H9 (cell line): ENCODE measurements around the gene PGR. TPM values are rescaled to one million over a fixed set of nuclear protein-coding genes. Genes with fewer than 3 reads are reported as not detected.

ENCODE experiments used
- DNase-seq: peaks from one replicate; pipeline ENCODE4 v3.0.0-alpha.2; 2017
- H2AFZ ChIP-seq: one replicate; pipeline ENCODE4 v1.6.1; 2013; ENCODE audit warnings: mild to moderate bottlenecking, low read length, control low read depth, moderate library complexity
- H2AK5ac ChIP-seq: 2 replicates; pipeline ENCODE4 v1.6.1; 2013; ENCODE audit warnings: low read length, control low read depth, mixed read lengths; ENCODE audit not compliant: insufficient read length
- H2BK120ac ChIP-seq: one replicate; pipeline ENCODE4 v1.6.1; 2013; ENCODE audit warnings: low read depth, mild to moderate bottlenecking, low read length, control low read depth, inconsistent platforms; ENCODE audit not compliant: poor library complexity, severe bottlenecking
- H2BK12ac ChIP-seq: 2 replicates; pipeline ENCODE4 v1.6.1; 2013; ENCODE audit warnings: low read length, control low read depth, mixed read lengths, low read depth; ENCODE audit not compliant: insufficient read length
- H2BK15ac ChIP-seq: 2 replicates; pipeline ENCODE4 v1.6.1; 2013; ENCODE audit warnings: low read depth, low read length, control low read depth
- H2BK20ac ChIP-seq: one replicate; pipeline ENCODE4 v1.6.1; 2013; ENCODE audit warnings: low read depth, mild to moderate bottlenecking, low read length, control low read depth, inconsistent platforms; ENCODE audit not compliant: poor library complexity, severe bottlenecking
- H2BK5ac ChIP-seq: 2 replicates; pipeline ENCODE4 v1.6.1; 2013; ENCODE audit warnings: low read length, control low read depth, mixed read lengths; ENCODE audit not compliant: insufficient read length
- H3K14ac ChIP-seq: 2 replicates; pipeline ENCODE4 v1.6.1; 2013; ENCODE audit warnings: low read length, control low read depth; ENCODE audit not compliant: insufficient read depth
- H3K18ac ChIP-seq: 2 replicates; pipeline ENCODE4 v1.6.1; 2013; ENCODE audit warnings: low read depth, mild to moderate bottlenecking, mixed read lengths, low read length, control low read depth; ENCODE audit not compliant: insufficient read length
- H3K23ac ChIP-seq: 2 replicates; pipeline ENCODE4 v1.6.1; 2013; ENCODE audit warnings: low read length, control low read depth, mixed read lengths, low read depth; ENCODE audit not compliant: insufficient read length
- H3K23me2 ChIP-seq: 2 replicates; pipeline ENCODE4 v1.6.1; 2013; ENCODE audit warnings: low read depth, mild to moderate bottlenecking, mixed read lengths, low read length, control low read depth; ENCODE audit not compliant: insufficient read length, poor library complexity, severe bottlenecking
- H3K27ac ChIP-seq: 2 replicates; pipeline ENCODE4 v1.5.1; 2013; ENCODE audit warnings: low read length, control low read depth, mixed read lengths, low read depth; ENCODE audit not compliant: insufficient read length
- H3K27me3 ChIP-seq: 2 replicates; pipeline ENCODE4 v1.6.1; 2013; ENCODE audit warnings: low read length, control low read depth, inconsistent platforms; ENCODE audit not compliant: insufficient read depth
- H3K4ac ChIP-seq: 2 replicates; pipeline ENCODE4 v1.6.1; 2013; ENCODE audit warnings: low read depth, mild to moderate bottlenecking, control low read depth, inconsistent platforms, low read length, moderate library complexity
- H3K4me1 ChIP-seq: 2 replicates; pipeline ENCODE4 v1.6.1; 2013; ENCODE audit warnings: low read length, control low read depth, inconsistent platforms; ENCODE audit not compliant: insufficient read depth
- H3K4me2 ChIP-seq: 2 replicates; pipeline ENCODE4 v1.6.1; 2013; ENCODE audit warnings: low read length, control low read depth, mixed read lengths; ENCODE audit not compliant: insufficient read length, insufficient read depth
- H3K56ac ChIP-seq: 2 replicates; pipeline ENCODE4 v1.6.1; 2013; ENCODE audit warnings: low read depth, mild to moderate bottlenecking, mixed read lengths, low read length, control low read depth; ENCODE audit not compliant: insufficient read length
- H3K79me1 ChIP-seq: 2 replicates; pipeline ENCODE4 v1.6.1; 2013; ENCODE audit warnings: low read depth, mild to moderate bottlenecking, moderate library complexity, low read length, control low read depth, inconsistent platforms; ENCODE audit not compliant: insufficient read depth, poor library complexity, severe bottlenecking
- H3K79me2 ChIP-seq: 2 replicates; pipeline ENCODE4 v1.6.1; 2013; ENCODE audit warnings: low read length, control low read depth, inconsistent platforms; ENCODE audit not compliant: insufficient read depth
- H3K9ac ChIP-seq: 2 replicates; pipeline ENCODE4 v1.6.1; 2013; ENCODE audit warnings: low read length, control low read depth, mixed read lengths; ENCODE audit not compliant: insufficient read length; ENCODE audit errors: extremely low read depth
- H3K9me3 ChIP-seq: one replicate; pipeline ENCODE4 v1.6.1; 2013; ENCODE audit warnings: low read depth, low read length, inconsistent platforms; ENCODE audit not compliant: control insufficient read depth
- H3T11ph ChIP-seq: one replicate; pipeline ENCODE4 v1.6.1; 2013; ENCODE audit warnings: mild to moderate bottlenecking, low read length, control low read depth, inconsistent platforms
- H4K20me1 ChIP-seq: one replicate; pipeline ENCODE4 v1.6.1; 2013; ENCODE audit not compliant: control insufficient read depth, insufficient read length, insufficient read depth
- H4K5ac ChIP-seq: 2 replicates; pipeline ENCODE4 v1.6.1; 2013; ENCODE audit warnings: low read depth, mild to moderate bottlenecking, mixed read lengths, low read length, control low read depth; ENCODE audit not compliant: insufficient read length
- H4K8ac ChIP-seq: replicated peaks from 2 replicates; pipeline ENCODE4 v1.6.1; 2013; ENCODE audit warnings: low read length, control low read depth, mixed read lengths, low read depth; ENCODE audit not compliant: insufficient read length
- H4K91ac ChIP-seq: 2 replicates; pipeline ENCODE4 v1.6.1; 2013; ENCODE audit warnings: low read depth, mild to moderate bottlenecking, moderate library complexity, mixed read lengths, low read length, control low read depth; ENCODE audit not compliant: insufficient read length
- H3K27ac Mint-ChIP-seq, 3 experiments: 2 replicates in 2 of 3; 3 replicates in 1 of 3; pipeline ENCODE4 v1.8.0; 2020 to 2021; ENCODE audit warnings: mixed read lengths in 3 of 3, mild to moderate bottlenecking in 1 of 3, moderate library complexity in 1 of 3
- H3K27me3 Mint-ChIP-seq: 2 replicates; pipeline ENCODE4 v1.8.0; 2021; ENCODE audit warnings: low read depth, mild to moderate bottlenecking, moderate library complexity, mixed read lengths
- H3K36me3 Mint-ChIP-seq, 3 experiments: 2 replicates in 2 of 3; 3 replicates in 1 of 3; pipeline ENCODE4 v1.8.0; 2020 to 2021; ENCODE audit warnings: low read depth in 3 of 3, mixed read lengths in 3 of 3; ENCODE audit not compliant: insufficient read depth in 1 of 3
- H3K4me1 Mint-ChIP-seq, 2 experiments: 2 replicates each; pipeline ENCODE4 v1.8.0; 2020; ENCODE audit warnings: mixed read lengths in 2 of 2
- H3K4me3 Mint-ChIP-seq, 2 experiments: 2 replicates in 1 of 2; 3 replicates in 1 of 2; pipeline ENCODE4 v1.8.0; 2020 to 2021; ENCODE audit warnings: mild to moderate bottlenecking in 2 of 2, mixed read lengths in 2 of 2, moderate library complexity in 1 of 2
- H3K9me3 Mint-ChIP-seq, 2 experiments: 2 replicates in 1 of 2; 3 replicates in 1 of 2; pipeline ENCODE4 v1.8.0; 2020; ENCODE audit warnings: mild to moderate bottlenecking in 2 of 2, mixed read lengths in 2 of 2, moderate library complexity in 1 of 2
- WGBS: extraction: QIAGEN DNeasy Blood & Tissue Kit; methylation state at CpG from one replicate; pipeline ENCODE4 v1.1.7; 2013; ENCODE audit warnings: missing lambda C conversion rate, low lambda C conversion rate, mixed read lengths; ENCODE audit not compliant: insufficient read length; ENCODE audit errors: extremely low coverage; 5-methylcytosine and 5-hydroxymethylcytosine counted together
- total RNA-seq: library from RNA; stranded (reverse); gene quantifications from 2 replicates; pipeline ENCODE4 v1.2.1, GENCODE V29; 2021
- TF ChIP-seq, protein P1 (sequence below): fragments of 200-600 bp; sonication (generic); conservative IDR thresholded peaks from 3 replicates; pipeline ENCODE4 v1.8.0; 2021; ENCODE audit warnings: antibody characterized with exemption, mild to moderate bottlenecking

The PGR gene
- total RNA-seq, 1 experiment from 2014 or later, result 0.02 TPM

DNA sequence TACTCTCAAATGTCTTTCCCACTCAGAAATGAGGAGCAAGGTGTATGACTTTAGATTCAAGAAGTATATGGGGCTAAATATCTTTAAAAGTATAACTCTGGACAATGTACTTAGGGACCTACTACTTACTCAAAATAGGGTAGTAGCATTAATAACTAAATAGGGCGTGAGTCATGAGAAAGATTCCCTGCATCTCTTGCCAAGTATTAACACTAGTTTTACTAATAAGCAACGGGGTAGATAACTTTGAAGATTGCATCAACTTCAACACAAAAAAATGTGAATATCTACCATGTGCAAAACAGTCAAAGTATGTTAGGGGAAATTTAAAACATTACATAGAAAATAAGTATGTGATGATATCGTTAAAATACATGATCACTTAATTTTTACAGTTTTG lies 99.6 kb downstream of the PGR start:
- Histone ChIP-seq H3K23ac (no peak overlapping the region), H3K18ac (no peak overlapping the region), H3K4me2 (no peak overlapping the region), H4K8ac (no peak overlapping the region), H2BK120ac (no peak overlapping the region), H2AFZ (no peak overlapping the region), H3K27me3 (no peaks in the 10 kb centered on the region), H3K4me1 (no peaks in the 10 kb centered on the region), H3T11ph (no peak overlapping the region), H2BK20ac (no peak overlapping the region), H2BK12ac (no peak overlapping the region), H4K20me1 (no peaks in the 10 kb centered on the region), H3K79me2 (no peaks in the 10 kb centered on the region), H3K27ac (no peak overlapping the region), H3K23me2 (no peaks in the 10 kb centered on the region), H4K5ac (no peak overlapping the region), H3K14ac (no peak overlapping the region), H3K4ac (no peak overlapping the region), H4K91ac (no peak overlapping the region), H2BK5ac (no peak overlapping the region), H3K9ac (no peak overlapping the region), H3K56ac (no peak overlapping the region), H3K79me1 (no peaks in the 10 kb centered on the region), H3K9me3 (no peaks in the 10 kb centered on the region), H2AK5ac (no peak overlapping the region), H2BK15ac (no peak overlapping the region)
- peaks cover 0 to 4% of the 10 kb centered on the region in 2 experiments; a peak in 2 of 4 replicates for H3K4me1 Mint-ChIP-seq
- TF ChIP-seq, protein P1, sequence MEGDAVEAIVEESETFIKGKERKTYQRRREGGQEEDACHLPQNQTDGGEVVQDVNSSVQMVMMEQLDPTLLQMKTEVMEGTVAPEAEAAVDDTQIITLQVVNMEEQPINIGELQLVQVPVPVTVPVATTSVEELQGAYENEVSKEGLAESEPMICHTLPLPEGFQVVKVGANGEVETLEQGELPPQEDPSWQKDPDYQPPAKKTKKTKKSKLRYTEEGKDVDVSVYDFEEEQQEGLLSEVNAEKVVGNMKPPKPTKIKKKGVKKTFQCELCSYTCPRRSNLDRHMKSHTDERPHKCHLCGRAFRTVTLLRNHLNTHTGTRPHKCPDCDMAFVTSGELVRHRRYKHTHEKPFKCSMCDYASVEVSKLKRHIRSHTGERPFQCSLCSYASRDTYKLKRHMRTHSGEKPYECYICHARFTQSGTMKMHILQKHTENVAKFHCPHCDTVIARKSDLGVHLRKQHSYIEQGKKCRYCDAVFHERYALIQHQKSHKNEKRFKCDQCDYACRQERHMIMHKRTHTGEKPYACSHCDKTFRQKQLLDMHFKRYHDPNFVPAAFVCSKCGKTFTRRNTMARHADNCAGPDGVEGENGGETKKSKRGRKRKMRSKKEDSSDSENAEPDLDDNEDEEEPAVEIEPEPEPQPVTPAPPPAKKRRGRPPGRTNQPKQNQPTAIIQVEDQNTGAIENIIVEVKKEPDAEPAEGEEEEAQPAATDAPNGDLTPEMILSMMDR, result no peak
- no peaks in the 10 kb centered on the region for H3K36me3 Mint-ChIP-seq
- no peak overlapping the region for H3K27ac Mint-ChIP-seq
- H3K9me3 Mint-ChIP-seq, result no peaks in the 10 kb centered on the region
- H3K4me3 Mint-ChIP-seq, result no peak overlapping the region
- WGBS, result no CpG with 5 or more reads among the region's 3 CpGs
- H3K27me3 Mint-ChIP-seq, result no peaks in the 10 kb centered on the region
- no peak for DNase-seq
